NCI-H1105 treated with DMSO at 0.1 percent for 48 hours (cell line): Measurements from ENCODE around the gene ATXN1.

Experiments used
- DNase-seq: peaks from one replicate; lab custom pipeline; 2025; lab: John Stamatoyannopoulos, UW

The ATXN1 gene

GRCh38 chr6:16438718-16439591, 322.3 kb downstream of the ATXN1 start:
- DNase-seq: no peak

GRCh38 chr6:16437984-16438383, 323.3 kb downstream of the ATXN1 start:
- DNase-seq: no peak

GRCh38 chr6:16437095-16437494, 324.2 kb downstream of the ATXN1 start:
- DNase-seq: no peak

GRCh38 chr6:16436550-16436949, 324.7 kb downstream of the ATXN1 start:
- DNase-seq: no peak

- DNase-seq: no peak
Measured at GRCh38 chr6:16434885-16435284, 326.4 kb downstream of the ATXN1 start.

GRCh38 chr6:16433338-16433890, 327.8 kb downstream of the ATXN1 start:
- DNase-seq: no peak

- DNase-seq: no peak
Measured at GRCh38 chr6:16432075-16433032, 328.9 kb downstream of the ATXN1 start.

- DNase-seq: no peak
Measured at GRCh38 chr6:16431106-16431505, 330.2 kb downstream of the ATXN1 start.

GRCh38 chr6:16430391-16431089, 330.7 kb downstream of the ATXN1 start:
- no peak for DNase-seq

- DNase-seq: no peak
Measured at GRCh38 chr6:16429669-16430068, 331.6 kb downstream of the ATXN1 start.

GRCh38 chr6:16427124-16427523, 334.1 kb downstream of the ATXN1 start:
- no peak for DNase-seq

GRCh38 chr6:16425881-16426615, 335.2 kb downstream of the ATXN1 start:
- no peak for DNase-seq

- DNase-seq: no peak
Measured at GRCh38 chr6:16421462-16421960, 339.7 kb downstream of the ATXN1 start.

- DNase-seq: no peak
Measured at GRCh38 chr6:16420715-16421461, 340.4 kb downstream of the ATXN1 start.

GRCh38 chr6:16420337-16420714, 340.9 kb downstream of the ATXN1 start:
- no peak for DNase-seq

- no peak for DNase-seq
Measured at GRCh38 chr6:16419636-16420336, 341.5 kb downstream of the ATXN1 start.

- no peak for DNase-seq
Measured at GRCh38 chr6:16418151-16418550, 343.1 kb downstream of the ATXN1 start.

GRCh38 chr6:16415677-16416076, 345.6 kb downstream of the ATXN1 start:
- no peak for DNase-seq

- DNase-seq: no peak
Measured at GRCh38 chr6:16414205-16414604, 347.1 kb downstream of the ATXN1 start.

- no peak for DNase-seq
Measured at GRCh38 chr6:16413399-16413798, 347.9 kb downstream of the ATXN1 start.
